ENCODE results near the gene PROX1.
"Not testable (repeated sequence)": the region's sequence is repeated elsewhere in the genome, so short reads cannot be mapped to it uniquely, and the experiment has no call there.

The PROX1 gene

DNA sequence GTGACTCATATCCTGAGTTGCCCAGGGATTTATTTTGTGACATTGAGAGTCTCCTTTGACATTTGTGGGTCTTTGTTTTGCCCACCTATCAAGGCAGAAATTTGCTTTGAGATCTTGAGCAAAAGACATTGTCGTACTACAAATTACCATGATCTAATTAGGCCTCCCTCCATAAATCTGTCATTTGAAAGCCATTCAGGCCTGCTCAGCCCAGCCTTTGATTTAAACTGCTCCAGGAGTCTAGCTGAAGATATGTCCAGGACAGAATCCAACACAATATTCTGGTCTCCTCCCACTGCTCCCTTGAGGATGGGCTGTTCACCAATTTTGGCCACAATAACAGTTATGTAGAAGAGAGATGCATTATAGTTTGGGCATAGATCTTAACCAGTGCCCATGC, 86.7 kb downstream of the PROX1 start:
- DNase-seq, result no peak

DNA sequence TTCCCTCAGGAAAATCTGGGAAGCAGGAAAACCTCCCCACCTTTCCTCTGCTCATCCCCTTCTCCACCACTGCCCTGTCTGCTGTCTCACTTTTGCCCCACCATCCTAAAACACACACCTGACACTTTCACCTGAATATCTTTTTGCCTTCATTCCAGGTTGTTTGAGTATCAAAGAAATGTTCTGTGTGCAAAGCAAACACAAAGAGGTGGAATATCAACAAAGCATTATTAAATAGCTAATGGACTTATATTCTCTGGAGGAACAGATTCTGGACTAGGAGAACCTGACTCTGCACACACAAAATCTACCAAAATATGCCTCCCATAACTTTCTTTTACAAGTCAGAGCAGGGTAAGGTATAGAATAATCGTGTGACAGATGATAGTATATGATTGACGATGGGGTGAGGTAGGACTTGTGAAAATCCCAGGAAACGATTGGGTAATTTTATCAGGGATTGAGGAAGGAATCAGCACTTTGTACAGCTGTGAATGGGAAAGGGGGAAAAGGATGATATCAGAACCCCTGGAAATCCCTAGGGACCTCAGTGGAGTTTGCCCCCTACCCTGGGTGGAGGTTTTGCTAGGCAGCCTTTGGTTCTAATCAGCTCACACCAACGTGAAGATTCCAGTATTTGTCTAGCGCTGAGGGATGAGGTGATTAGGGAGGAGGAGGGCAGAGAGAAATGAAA, 87.7 kb downstream of the PROX1 start:
- DNase-seq, result no peak

DNA sequence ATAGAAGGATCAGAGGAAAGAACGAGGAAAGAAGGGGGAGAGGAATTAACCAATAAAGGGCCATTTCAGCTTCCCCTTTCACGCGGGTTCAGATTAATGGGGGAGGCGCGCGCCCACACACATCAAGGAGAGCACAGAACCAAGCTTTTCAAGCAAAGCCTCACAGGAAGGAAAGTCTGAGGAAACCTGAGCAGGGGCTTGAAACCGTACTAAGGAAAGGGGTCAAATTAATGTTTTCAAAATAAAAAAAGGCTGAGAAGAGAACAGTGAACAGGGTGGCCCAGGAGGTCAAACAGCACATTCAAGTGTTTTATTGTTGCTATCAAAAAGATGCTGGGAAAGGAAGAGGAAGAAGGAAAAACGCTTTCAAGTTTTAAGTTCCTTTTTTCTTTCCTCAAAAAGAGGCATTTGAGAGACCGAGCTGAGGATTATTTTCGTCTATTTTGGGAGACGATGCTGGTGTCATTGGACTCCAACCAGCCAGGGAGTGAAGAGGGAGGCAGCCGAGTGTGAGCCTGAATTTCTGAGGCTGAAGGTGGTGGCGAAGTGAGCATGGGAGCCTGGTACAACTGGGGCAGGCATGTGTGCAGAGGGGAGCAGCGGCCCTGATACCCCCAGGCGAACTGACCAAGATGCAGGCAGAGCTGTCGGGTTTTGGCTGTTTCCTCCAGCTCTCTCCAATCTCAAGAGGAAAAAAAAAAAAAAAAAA, 88.4 kb downstream of the PROX1 start:
- DNase-seq, result no peak

DNA sequence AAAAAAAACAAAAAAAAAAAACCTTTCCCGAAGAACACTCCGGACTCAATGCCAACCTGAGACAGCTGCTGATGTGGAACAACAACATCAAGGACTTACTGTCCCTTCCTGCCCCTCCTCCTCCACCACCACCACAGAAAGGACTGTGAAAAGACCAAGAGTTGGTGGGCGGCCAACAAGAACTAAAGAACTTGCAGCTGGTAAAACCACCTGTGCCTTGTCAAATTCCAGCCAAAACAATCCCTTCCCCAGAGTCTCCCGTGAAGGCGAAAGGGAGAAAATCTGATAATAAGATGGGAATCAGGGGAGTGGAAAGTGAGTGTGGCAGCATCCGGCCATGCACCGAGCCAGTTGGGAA, 88.9 kb downstream of the PROX1 start:
- no peak for DNase-seq

DNA sequence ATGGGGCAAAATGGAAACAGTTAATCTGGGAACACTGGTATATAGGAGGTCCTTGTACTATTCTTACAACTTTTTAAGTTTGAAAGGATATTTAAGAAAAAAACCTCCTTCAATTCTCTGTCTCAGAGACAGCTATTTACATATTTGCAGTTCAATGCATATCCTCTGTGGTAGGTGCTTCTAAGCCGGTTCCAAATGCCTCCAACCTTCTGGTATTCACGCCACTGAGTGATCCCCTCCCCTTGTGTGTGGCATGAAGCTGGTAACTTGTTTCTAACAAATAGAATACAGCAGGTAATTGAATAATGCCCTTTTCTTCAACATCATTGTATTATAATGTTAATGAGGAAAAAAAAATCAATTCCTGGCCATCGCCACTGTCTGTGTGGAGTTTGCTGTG, 91.2 kb downstream of the PROX1 start:
- DNase-seq, result no peak

DNA sequence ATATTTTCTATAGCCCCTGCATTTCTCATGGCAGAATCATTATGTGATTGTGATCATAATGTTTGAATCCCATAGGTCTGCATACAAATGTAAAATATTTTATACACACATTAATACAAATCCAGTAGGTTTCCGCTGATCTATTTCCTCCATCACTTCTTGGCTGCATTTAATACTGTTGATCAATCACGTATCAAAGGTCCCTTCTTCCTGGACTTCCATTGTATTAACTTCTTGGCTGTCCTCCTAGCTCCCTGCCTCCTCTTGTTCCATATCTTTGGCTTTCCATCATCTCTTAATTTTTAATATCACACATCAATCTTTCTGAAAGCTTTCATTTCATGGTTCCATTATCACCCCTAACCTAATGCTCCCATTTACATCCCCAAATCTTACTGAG, 97.6 kb downstream of the PROX1 start:
- DNase-seq, result no peak

DNA sequence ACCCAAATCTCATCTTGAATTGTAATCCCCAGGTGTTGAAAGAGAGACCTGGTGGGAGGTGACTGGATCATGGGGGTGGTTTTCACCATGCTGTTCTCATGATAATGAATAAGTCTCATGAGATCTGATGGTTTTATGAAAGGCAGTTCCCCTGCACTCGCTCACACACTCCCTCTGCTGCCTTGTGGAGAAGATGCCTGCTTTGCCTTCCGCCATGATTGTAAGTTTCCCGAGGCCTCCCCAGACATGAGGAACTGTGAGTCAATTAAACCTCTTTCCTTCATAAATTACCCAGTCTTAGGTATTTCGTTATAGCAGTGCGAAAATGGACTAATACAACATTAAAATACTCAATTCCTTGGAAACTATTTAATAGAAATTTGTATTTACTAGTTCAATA, 99.2 kb downstream of the PROX1 start:
- DNase-seq, result no peak

- DNase-seq, result not testable (repeated sequence)
Observed at GRCh38 chr1:214089003-214089402, 101.2 kb downstream of the PROX1 start.
